Measurements from ENCODE around the gene IFIH1. TPM values are rescaled to one million over a fixed set of nuclear protein-coding genes. Genes with fewer than 3 reads are reported as not detected.

Gene IFIH1
- total and polyA plus RNA-seq, 2 donors (not counting 1 experiment from before 2014, with no cell fraction given) = 29.5 to 54.8 TPM

- no peak overlapping the region for H3K4me3 Mint-ChIP-seq
- POLR2A ChIA-PET = no interaction called here
- H3K79me2 ChIP-seq (ENCODE audit: control insufficient read depth, insufficient read depth, low read length) = no peaks in the 10 kb centered on the region
- ATAC-seq (ENCODE audit: low read depth) = no peak
- peak overlapping the region in 1 of 2 donors; percentile 6 for H3K27ac ChIP-seq (ENCODE audit: low read length in 2 of 2)
- H3K36me3 ChIP-seq (replicated peaks in 1 of 2; ENCODE audit: control extremely low read depth in 1 of 2, control insufficient read depth in 1 of 2, extremely low read depth in 1 of 2, insufficient read depth in 2 of 2, low read length in 1 of 2) = peaks cover 1 to 61% of the 10 kb centered on the region in 2 experiments
- CTCF ChIA-PET = interaction anchor here (1.2 to 2.0 kb wide), 2 partner anchors 19 to 23 kb away, joined by 3 to 5 read pairs; no protein-coding TSS in a partner anchor
- H3K9me3 ChIP-seq (ENCODE audit: control extremely low read depth in 1 of 3, control insufficient read depth in 2 of 3, insufficient read depth in 1 of 3, low read length in 2 of 3) = no peaks in the 10 kb centered on the region
- no peaks in the 10 kb centered on the region for H3K9me3 Mint-ChIP-seq (ENCODE audit: insufficient read depth)
- no peaks in the 10 kb centered on the region for H4K20me1 ChIP-seq (ENCODE audit: control insufficient read depth, insufficient read depth, low read length, poor library complexity, severe bottlenecking)
- H3K27me3 Mint-ChIP-seq = no peaks in the 10 kb centered on the region
- intact Hi-C loops (cut with micrococcal nuclease) = no loop called here
- no peak overlapping the region for H3K4me3 ChIP-seq (ENCODE audit: control extremely low read depth in 1 of 5, extremely low read depth in 1 of 5, insufficient read depth in 1 of 5, low read depth in 2 of 5, low read length in 4 of 5)
- DNase-seq = no peak
- no peak overlapping the region for H2AFZ ChIP-seq (ENCODE audit: insufficient read depth, low read depth, low read length, poor library complexity, severe bottlenecking)
- H3K4me1 Mint-ChIP-seq = peaks cover 5% of the 10 kb centered on the region
- H3K9ac ChIP-seq (ENCODE audit: low read length) = no peak overlapping the region
- H3K27me3 ChIP-seq (replicated peaks in 1 of 4; ENCODE audit: control extremely low read depth in 1 of 4, control insufficient read depth in 3 of 4, insufficient read depth in 4 of 4, low read length in 3 of 4) = no peaks in the 10 kb centered on the region
- H3K4me2 ChIP-seq (replicated peaks; ENCODE audit: low read depth, low read length, poor library complexity, severe bottlenecking) = no peak overlapping the region
- TF ChIP-seq CTCF (IDR thresholded peaks at IDR 0.05) (no peak), EZH2 (IDR thresholded peaks at IDR 0.05; ENCODE audit: borderline replicate concordance, insufficient read depth, low read depth, low read length, poor library complexity, severe bottlenecking) (no peak)
- H3K27ac Mint-ChIP-seq = peak overlapping the region; percentile 3
- WGBS (ENCODE audit: insufficient coverage) = no CpG with 5 or more reads among the region's 4 CpGs
- H3K4me1 ChIP-seq (ENCODE audit: control insufficient read depth in 2 of 2, insufficient read depth in 2 of 2, low read length in 2 of 2) = no peaks in the 10 kb centered on the region
Observed at GRCh38 chr2:162277381-162277780, 41.1 kb downstream of the IFIH1 start.

GRCh38 chr2:162267996-162268395 is 50.5 kb downstream of the IFIH1 start:
- H3K79me2 ChIP-seq (ENCODE audit: control insufficient read depth, insufficient read depth, low read length) = no peaks in the 10 kb centered on the region
- no peak overlapping the region for H3K4me2 ChIP-seq (replicated peaks; ENCODE audit: low read depth, low read length, poor library complexity, severe bottlenecking)
- H3K36me3 ChIP-seq (replicated peaks in 1 of 2; ENCODE audit: control extremely low read depth in 1 of 2, control insufficient read depth in 1 of 2, extremely low read depth in 1 of 2, insufficient read depth in 2 of 2, low read length in 1 of 2) = peaks cover 7 to 58% of the 10 kb centered on the region in 2 experiments
- DNase-seq (no peak), ATAC-seq (ENCODE audit: low read depth) (no peak)
- no peaks in the 10 kb centered on the region for H3K27me3 ChIP-seq (replicated peaks in 1 of 4; ENCODE audit: control extremely low read depth in 1 of 4, control insufficient read depth in 3 of 4, insufficient read depth in 4 of 4, low read length in 3 of 4)
- H3K27ac ChIP-seq (ENCODE audit: low read length in 2 of 2) = no peak overlapping the region
- no peak overlapping the region for H3K9ac ChIP-seq (ENCODE audit: low read length)
- WGBS (ENCODE audit: insufficient coverage) = no CpG with 5 or more reads among the region's 1 CpG
- Mint-ChIP-seq H3K27ac (no peak overlapping the region), H3K4me1 (no peaks in the 10 kb centered on the region), H3K4me3 (no peak overlapping the region), H3K27me3 (no peaks in the 10 kb centered on the region), H3K9me3 (ENCODE audit: insufficient read depth) (no peaks in the 10 kb centered on the region)
- intact Hi-C loops (cut with micrococcal nuclease) = no loop called here
- no peak overlapping the region for H3K4me3 ChIP-seq (ENCODE audit: control extremely low read depth in 1 of 5, extremely low read depth in 1 of 5, insufficient read depth in 1 of 5, low read depth in 2 of 5, low read length in 4 of 5)
- H2AFZ ChIP-seq (ENCODE audit: insufficient read depth, low read depth, low read length, poor library complexity, severe bottlenecking) = no peak overlapping the region
- POLR2A ChIA-PET = no interaction called here
- TF ChIP-seq EZH2 (IDR thresholded peaks at IDR 0.05; ENCODE audit: borderline replicate concordance, insufficient read depth, low read depth, low read length, poor library complexity, severe bottlenecking) (no peak), CTCF (IDR thresholded peaks at IDR 0.05) (no peak)
- no peaks in the 10 kb centered on the region for H3K9me3 ChIP-seq (ENCODE audit: control extremely low read depth in 1 of 3, control insufficient read depth in 2 of 3, insufficient read depth in 1 of 3, low read length in 2 of 3)
- CTCF ChIA-PET = interaction anchor here (0.7 kb wide), 1 partner anchor 8 kb away, joined by 3 read pairs; no protein-coding TSS in a partner anchor
- no peaks in the 10 kb centered on the region for H3K4me1 ChIP-seq (ENCODE audit: control insufficient read depth in 2 of 2, insufficient read depth in 2 of 2, low read length in 2 of 2)
- H4K20me1 ChIP-seq (ENCODE audit: control insufficient read depth, insufficient read depth, low read length, poor library complexity, severe bottlenecking) = no peaks in the 10 kb centered on the region

Measured in B cell (primary cell).